HCT116 (cell line): ENCODE data around the gene DBET. TPM values are rescaled to one million over a fixed set of nuclear protein-coding genes. Genes with fewer than 3 reads are reported as not detected.
"Not testable (repeated sequence)": the region's sequence is repeated elsewhere in the genome, so short reads cannot be mapped to it uniquely, and the experiment has no call there.

Source experiments
- ATAC-seq: fragments of 200-7000 bp; cut with Tn5 transposase; 2 replicates; pipeline ENCODE4 v1.9.1; 2020; ENCODE audit warnings: mild to moderate bottlenecking, moderate library complexity
- BruUV-seq: library from RNA; stranded (reverse); fragments of 400-500 nt; replicated peaks from 2 replicates; lab custom pipeline; 2021; lab: Mats Ljungman, UMichigan
- CTCF ChIA-PET: fragments of 300-600 bp; sonication (Branson Sonifier 250); formaldehyde crosslinking; loops from one replicate; lab custom pipeline; 2021; ENCODE audit warnings: antibody characterized with exemption; lab: Charles Lee
- POLR2A ChIA-PET: fragments of 300-600, 350-600 bp; sonication (Branson Sonifier 250); formaldehyde crosslinking; loops from one replicate; lab custom pipeline; 2021; ENCODE audit warnings: antibody characterized with exemption; lab: Charles Lee
- RAD21 ChIA-PET, 2 experiments: fragments of 300-600 bp; sonication (Branson Sonifier 250); formaldehyde crosslinking; loops; one replicate each; lab custom pipeline; 2023; ENCODE audit warnings: low total read pairs in 2 of 2; ENCODE audit not compliant: uncharacterized antibody in 2 of 2, unreplicated experiment in 2 of 2, low non-redundant PET in 1 of 2; lab: Charles Lee
- DNase-seq: peaks from one replicate; pipeline ENCODE4 v3.0.0-alpha.2; 2010; ENCODE audit warnings: low read depth, low spot score
- H2AFZ ChIP-seq: fragments of 200-600 bp; shearing (Covaris generic), sonication (generic); 2 replicates; pipeline ENCODE4 v1.6.1; 2017; ENCODE audit warnings: low read depth, mixed run types, mixed read lengths, antibody characterized with exemption, low read length; ENCODE audit not compliant: poor library complexity, severe bottlenecking
- H3K27ac ChIP-seq: 2 replicates; pipeline ENCODE4 v1.5.1; 2012; ENCODE audit warnings: low read depth, low read length
- H3K27me3 ChIP-seq: fragments of 200-600 bp; sonication (generic); 2 replicates; pipeline ENCODE4 v1.6.1; 2016; ENCODE audit warnings: mixed run types, low read length, mixed read lengths; ENCODE audit not compliant: insufficient read depth
- H3K36me3 ChIP-seq, 2 experiments: fragments of 200-500 bp in 1 of 2; fragments of 200-600 bp in 1 of 2; sonication (Bioruptor generic) in 1 of 2; sonication (generic) in 1 of 2; 2 replicates each; pipeline versions ENCODE4 v1.5.1 to v1.6.1; 2014 to 2016; ENCODE audit warnings: low read length in 2 of 2, inconsistent platforms in 1 of 2, mixed read lengths in 1 of 2, mixed run types in 1 of 2; ENCODE audit not compliant: insufficient read depth in 2 of 2, control insufficient read depth in 1 of 2
- H3K4me1 ChIP-seq, 2 experiments: fragments of 200-600 bp in 1 of 2; sonication (generic) in 1 of 2; 2 replicates each; pipeline versions ENCODE4 v1.5.1 to v1.6.1; 2012 to 2017; ENCODE audit warnings: low read length in 2 of 2, inconsistent platforms in 1 of 2, mild to moderate bottlenecking in 1 of 2, mixed read lengths in 1 of 2, mixed run types in 1 of 2, moderate library complexity in 1 of 2; ENCODE audit not compliant: insufficient read depth in 2 of 2, control insufficient read depth in 1 of 2
- H3K4me2 ChIP-seq: fragments of 200-600 bp; sonication (generic); 2 replicates; pipeline ENCODE4 v1.6.1; 2017; ENCODE audit warnings: mixed run types, low read length, mixed read lengths
- H3K4me3 ChIP-seq, 2 experiments: fragments of 200-600 bp in 1 of 2; sonication (generic) in 1 of 2; replicated peaks in 1 of 2; 2 replicates each; pipeline ENCODE4 v1.5.1; 2011 to 2016; ENCODE audit warnings: low read length in 2 of 2, control low read depth in 1 of 2, low read depth in 1 of 2, mild to moderate bottlenecking in 1 of 2, mixed read lengths in 1 of 2, mixed run types in 1 of 2
- H3K79me2 ChIP-seq: fragments of 200-600 bp; sonication (generic); 2 replicates; pipeline ENCODE4 v1.6.1; 2017; ENCODE audit warnings: mild to moderate bottlenecking, mixed run types, low read length, moderate library complexity, mixed read lengths; ENCODE audit not compliant: insufficient read depth
- H3K9ac ChIP-seq: fragments of 200-600 bp; sonication (generic); 2 replicates; pipeline ENCODE4 v1.6.1; 2016; ENCODE audit warnings: low read length, mixed read lengths
- H3K9me2 ChIP-seq: fragments of 200-600 bp; sonication (generic), shearing (Covaris generic); 2 replicates; pipeline ENCODE4 v1.6.1; 2017; ENCODE audit warnings: mixed run types, mild to moderate bottlenecking, moderate library complexity; ENCODE audit not compliant: insufficient read depth
- H3K9me3 ChIP-seq, 2 experiments: fragments of 200-500 bp in 1 of 2; fragments of 200-600 bp in 1 of 2; sonication (Bioruptor generic) in 1 of 2; sonication (generic) in 1 of 2; 2 replicates each; pipeline ENCODE4 v1.6.1; 2014 to 2017; ENCODE audit warnings: low read length in 2 of 2, mixed read lengths in 2 of 2, inconsistent platforms in 1 of 2, low read depth in 1 of 2, mild to moderate bottlenecking in 1 of 2, mixed run types in 1 of 2, moderate library complexity in 1 of 2; ENCODE audit not compliant: control insufficient read depth in 1 of 2, insufficient read depth in 1 of 2
- H4K20me1 ChIP-seq: fragments of 200-600 bp; sonication (generic), shearing (Covaris generic); 2 replicates; pipeline ENCODE4 v1.6.1; 2017; ENCODE audit warnings: mixed run types, mild to moderate bottlenecking, moderate library complexity; ENCODE audit not compliant: insufficient read depth
- intact Hi-C: fragments of 100-400 bp; cut with micrococcal nuclease; formaldehyde crosslinking; loops from 2 replicates; pipeline ENCODE4 v1.10.0; 2022
- total RNA-seq: library from RNA; stranded (reverse); gene quantifications from one replicate; pipeline ENCODE4 v1.2.1, GENCODE V29; 2021; ENCODE audit not compliant: unreplicated experiment

DBET gene
- total RNA-seq, 1 experiment from 2014 or later: not detected

- CTCF ChIA-PET, H3K4me1 ChIP-seq, H3K4me3 ChIP-seq, H4K20me1 ChIP-seq, BruUV-seq, POLR2A ChIA-PET, ATAC-seq, RAD21 ChIA-PET, H3K27ac ChIP-seq, H3K36me3 ChIP-seq, H3K4me2 ChIP-seq, intact Hi-C loops, H2AFZ ChIP-seq, DNase-seq, H3K9ac ChIP-seq, H3K9me2 ChIP-seq, H3K9me3 ChIP-seq, H3K79me2 ChIP-seq, H3K27me3 ChIP-seq: not testable (repeated sequence)
Measured at GRCh38 chr4:190114991-190115390, 50.7 kb downstream of the DBET start.

Other genes starting within 250 kb of the DBET start
- gene FRG1, start 123.6 kb upstream of the DBET start, total RNA-seq: 44.5 TPM
- gene FRG2, start 37.2 kb upstream of the DBET start, total RNA-seq: not detected
- gene DUX4, start 109.3 kb downstream of the DBET start, total RNA-seq: not detected